GM21529 (cell line): ENCODE data around the gene C1orf159.
"Not testable (repeated sequence)": the region's sequence is repeated elsewhere in the genome, so short reads cannot be mapped to it uniquely, and the experiment has no call there.

Experiments
- ATAC-seq: cut with Tn5 transposase; IDR thresholded peaks from one replicate; pipeline ENCODE4 v1.9.1; 2021; ENCODE audit not compliant: unreplicated experiment

C1orf159 gene

GRCh38 chr1:1150100-1150499, 34.2 kb upstream of the C1orf159 start:
- no peak for ATAC-seq

DNA sequence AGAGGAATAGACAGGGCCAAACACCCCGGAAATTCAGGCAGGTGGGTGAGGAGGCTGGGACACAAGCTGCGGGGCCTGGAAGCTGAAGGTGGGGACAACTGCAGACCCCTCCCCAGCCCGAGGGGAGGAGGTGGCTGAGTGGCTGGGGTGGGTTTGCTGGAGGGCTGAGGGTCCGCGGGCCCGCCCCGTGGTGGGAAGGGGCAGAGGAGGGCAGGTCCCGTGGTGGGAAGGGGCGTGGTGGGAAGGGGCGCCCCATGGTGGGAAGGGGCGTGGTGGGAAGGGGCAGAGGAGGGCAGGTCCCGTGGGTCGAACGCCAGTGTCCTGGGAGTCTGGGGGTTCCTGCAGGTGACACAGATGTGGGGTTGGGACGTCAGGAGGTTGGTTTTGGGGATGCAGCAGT, 33.5 kb upstream of the C1orf159 start:
- no peak for ATAC-seq

DNA sequence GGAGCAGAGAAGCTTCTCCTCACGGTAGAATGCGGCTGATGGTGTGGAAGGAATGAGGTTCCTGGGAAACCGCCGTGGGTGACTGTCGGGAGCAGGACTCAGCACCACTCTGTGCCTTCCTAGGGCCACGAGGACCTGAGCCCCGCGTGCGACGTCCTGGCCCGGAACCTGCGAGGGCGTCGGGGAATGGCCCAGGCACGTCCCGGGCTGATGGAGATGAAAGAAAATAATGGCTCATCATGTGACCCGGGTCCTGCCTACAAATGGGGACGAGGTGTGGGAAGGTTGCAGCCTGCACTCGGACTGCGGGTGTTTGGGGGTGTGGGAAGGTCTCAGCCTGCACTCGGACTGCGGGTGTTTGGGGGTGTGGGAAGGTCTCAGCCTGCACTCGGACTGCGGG, 32.7 kb upstream of the C1orf159 start:
- no peak for ATAC-seq

DNA sequence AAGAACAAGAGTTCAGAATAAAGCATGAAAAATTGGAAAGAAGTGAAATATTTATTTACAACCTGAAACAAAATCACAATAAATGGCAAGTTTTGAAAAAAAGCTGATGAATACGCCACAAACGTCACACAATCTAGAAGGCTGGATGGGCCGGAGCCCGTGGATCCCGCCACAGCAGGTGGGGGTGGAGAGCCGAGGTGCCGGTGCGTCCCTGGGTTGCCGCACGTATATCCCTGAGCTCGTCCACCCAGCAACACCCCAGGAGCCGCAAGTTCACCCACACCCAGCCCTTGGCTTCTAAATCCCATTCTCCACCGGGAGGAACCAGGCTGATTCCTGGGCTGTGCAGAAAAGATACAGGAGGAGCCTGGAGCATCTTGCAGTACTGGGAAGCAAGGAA, 32.2 kb upstream of the C1orf159 start:
- no peak for ATAC-seq

GRCh38 chr1:1146596-1146995, 30.7 kb upstream of the C1orf159 start:
- ATAC-seq: no peak

- no peak for ATAC-seq
Measured at GRCh38 chr1:1146026-1146425, 30.1 kb upstream of the C1orf159 start.

DNA sequence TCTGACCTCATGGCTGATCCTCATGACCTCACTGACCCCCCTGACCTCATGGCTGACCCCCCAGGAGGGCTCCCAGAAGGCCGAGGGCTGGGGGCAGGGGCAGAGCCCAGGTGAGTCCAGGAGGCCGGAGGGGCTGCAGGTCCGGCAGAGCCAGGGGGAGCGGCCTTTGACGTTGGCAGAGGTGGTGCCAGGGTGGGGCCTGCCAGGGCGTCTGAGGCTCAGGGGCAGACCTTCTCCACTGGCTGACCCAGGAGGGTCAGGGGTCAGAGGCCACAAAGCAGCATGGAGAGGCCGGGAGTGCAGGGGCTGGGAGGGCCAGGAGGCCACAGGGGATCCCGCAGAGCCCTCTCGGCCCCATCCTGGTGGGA, 29.6 kb upstream of the C1orf159 start:
- no peak for ATAC-seq

DNA sequence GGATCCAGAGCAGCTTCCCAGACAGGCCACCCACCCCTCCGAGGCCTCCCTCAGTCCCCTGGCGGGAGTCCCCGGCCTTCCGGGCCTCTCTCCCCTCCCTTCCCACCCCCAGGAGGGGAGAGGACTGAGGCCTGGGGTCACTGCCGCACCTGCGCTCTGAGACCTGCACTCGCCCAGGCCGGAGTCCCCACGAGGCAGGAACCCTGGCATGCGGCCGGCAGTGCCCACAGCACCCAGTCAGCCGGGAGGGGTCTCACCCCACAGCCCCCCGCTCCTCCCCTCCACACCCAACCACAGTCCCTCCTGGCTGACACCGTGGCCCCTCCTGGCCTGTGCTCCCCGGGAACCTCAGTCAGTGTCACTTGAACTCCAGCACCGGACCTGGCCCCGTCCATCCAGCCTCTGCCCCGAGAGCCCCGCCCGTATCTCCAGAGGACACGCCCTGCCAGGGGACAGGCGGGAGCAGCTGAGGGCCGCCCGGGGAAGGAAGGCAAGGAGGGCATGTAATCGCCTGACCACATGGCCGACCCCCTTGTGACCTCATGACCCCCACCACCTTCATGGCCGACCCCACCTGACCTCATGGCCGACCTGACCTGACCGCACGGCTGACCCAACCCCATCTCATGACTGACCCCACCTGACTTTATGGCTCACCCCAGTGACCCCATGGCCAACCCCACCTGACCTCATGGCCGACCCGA, 29.1 kb upstream of the C1orf159 start:
- no peak for ATAC-seq

DNA sequence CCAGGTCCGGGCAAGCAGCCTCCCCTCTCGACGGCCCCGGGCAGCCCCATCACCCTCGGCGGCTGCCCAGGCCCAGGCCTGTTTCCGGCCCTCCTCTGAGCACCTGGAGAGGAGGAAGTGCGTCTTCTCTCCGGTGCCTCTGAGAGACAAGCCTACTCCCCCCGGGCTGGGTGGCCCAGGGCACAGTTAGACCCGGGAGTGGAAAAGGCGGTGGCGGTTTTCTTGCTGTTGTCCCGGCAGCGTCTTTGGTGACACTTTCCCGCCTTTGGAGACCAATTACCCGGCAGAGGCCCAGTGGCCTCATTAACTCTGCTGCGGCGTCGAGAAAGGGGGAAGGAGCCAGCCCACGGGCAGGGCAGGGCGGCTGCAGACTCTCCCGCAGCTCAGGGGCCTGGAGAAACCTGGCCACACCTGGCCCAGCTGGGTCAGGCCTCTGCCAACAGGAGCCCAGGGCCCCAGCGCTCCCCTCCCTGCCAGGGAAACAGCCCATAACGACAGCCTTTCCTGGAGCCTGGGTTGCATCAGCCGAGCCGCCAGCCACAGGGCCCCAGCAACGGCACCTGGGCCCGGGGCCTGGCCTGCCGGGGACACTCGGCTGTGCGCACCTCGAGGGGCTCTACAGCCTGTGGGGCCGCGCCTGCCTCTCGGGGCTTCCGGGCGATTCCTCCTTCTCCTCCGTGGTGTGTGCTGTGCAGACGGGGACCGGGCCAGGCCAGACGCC, 28.4 kb upstream of the C1orf159 start:
- peak; percentile 63 for ATAC-seq

DNA sequence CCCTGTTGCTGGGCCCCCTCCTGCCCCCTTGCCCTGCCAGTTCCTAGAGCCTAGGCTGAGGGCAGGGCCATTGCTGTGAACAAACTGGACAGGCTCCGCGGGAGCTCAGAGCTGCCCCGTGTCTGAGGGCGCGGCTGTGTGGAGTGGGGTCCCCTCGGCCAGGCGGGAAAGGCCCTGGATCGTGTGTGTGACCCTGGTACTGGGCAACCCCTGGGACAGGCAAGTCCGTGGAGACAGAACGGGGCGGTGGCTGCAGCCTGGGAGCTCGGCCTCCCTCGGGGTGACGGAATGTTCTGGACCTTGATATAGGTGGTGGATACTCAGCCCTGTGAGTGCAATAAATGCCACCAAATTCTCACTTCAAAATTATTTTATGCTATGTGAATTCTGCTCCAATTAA, 27.7 kb upstream of the C1orf159 start:
- no peak for ATAC-seq

- no peak for ATAC-seq
Measured at GRCh38 chr1:1142844-1143243, 27.0 kb upstream of the C1orf159 start.

GRCh38 chr1:1142352-1142751, 26.5 kb upstream of the C1orf159 start:
- not testable (repeated sequence) for ATAC-seq

- ATAC-seq: no peak
Measured at GRCh38 chr1:1141911-1142250, 26.0 kb upstream of the C1orf159 start.

- ATAC-seq: no peak
Measured at GRCh38 chr1:1141244-1141910, 25.5 kb upstream of the C1orf159 start.

- ATAC-seq: no peak
Measured at GRCh38 chr1:1140673-1141072, 24.8 kb upstream of the C1orf159 start.

- ATAC-seq: no peak
Measured at GRCh38 chr1:1137256-1138045, 21.6 kb upstream of the C1orf159 start.

GRCh38 chr1:1136547-1137230, 20.8 kb upstream of the C1orf159 start:
- ATAC-seq: no peak

DNA sequence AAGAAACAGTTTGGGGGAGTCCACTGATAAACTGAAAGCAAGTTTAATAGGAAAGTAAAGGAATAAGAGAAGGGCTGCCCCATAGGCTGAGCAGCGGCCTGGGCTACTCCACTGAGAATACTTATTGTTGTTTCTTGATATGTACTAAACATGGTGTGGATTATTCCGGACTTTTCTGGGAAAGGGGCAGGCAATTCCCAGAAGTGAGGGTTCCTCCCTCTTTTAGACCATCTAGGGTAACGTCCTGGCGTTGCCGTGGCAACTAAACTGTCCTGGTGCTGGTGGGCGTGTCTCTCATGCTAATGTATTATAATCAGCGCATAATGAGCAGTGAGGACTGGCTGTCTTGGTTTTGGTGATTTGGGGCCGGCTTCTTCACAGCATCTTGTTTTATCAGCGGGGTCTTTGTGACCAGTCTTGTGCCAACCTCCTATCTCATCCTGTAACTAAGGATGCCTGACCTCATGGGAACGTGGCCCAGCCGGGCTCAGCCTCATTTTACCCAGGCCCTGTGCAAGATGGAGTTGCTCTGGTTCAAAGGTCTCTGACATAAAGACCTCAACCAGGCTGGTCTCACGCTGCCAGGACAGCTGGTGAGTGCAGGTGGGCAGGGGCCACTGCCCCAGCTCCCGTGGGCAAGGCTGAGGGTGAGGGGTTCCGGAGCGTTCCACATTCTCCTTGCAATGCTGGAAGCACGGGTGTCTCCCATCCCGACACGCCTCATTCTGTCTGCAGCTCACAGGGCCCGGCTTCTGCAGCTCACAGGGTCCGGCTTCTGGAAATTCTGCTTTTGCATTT, 19.6 kb upstream of the C1orf159 start:
- no peak for ATAC-seq

GRCh38 chr1:1134300-1134970, 18.5 kb upstream of the C1orf159 start:
- no peak for ATAC-seq
